Measurements from ENCODE around the gene FZD10.

- TF ChIP-seq EZH2 (IDR thresholded peaks at IDR 0.05; ENCODE audit: borderline replicate concordance): no peak
- no peak for TF ChIP-seq EZH2phosphoT487 (IDR thresholded peaks at IDR 0.05; ENCODE audit: low read depth, severe bottlenecking, unreplicated experiment)
These were observed 19.5 kb upstream of the FZD10 start for GRCh38 chr12:130142736-130143135.
